ENCODE measurements around the gene UGT2A1. TPM values are rescaled to one million over a fixed set of nuclear protein-coding genes. Genes with fewer than 3 reads are reported as not detected.

UGT2A1 gene
- total and polyA plus RNA-seq, 8 donors: 0.07 to 0.13 TPM; not detected in 6

GRCh38 chr4:69639542-69639941, 13.5 kb downstream of the UGT2A1 start, which contains the start of gene UGT2A2:
Gene UGT2A2, minus strand, starts transcription at chr4:69639642. Its CDS starts 2 bp downstream, at chr4:69639640.
- Histone ChIP-seq H3K27me3 (no peaks in the 10 kb centered on the region), H3K36me3 (no peaks in the 10 kb centered on the region), H3K4me1 (no peaks in the 10 kb centered on the region), H3K27ac (no peak within 1 kb of the TSS), H3K9me3 (no peaks in the 10 kb centered on the region), H3K4me3 (no peak within 1 kb of the TSS)
- TF ChIP-seq CTCF (IDR thresholded peaks at IDR 0.05): no peak
- ATAC-seq (no peak), DNase-seq (no peak)
- intact Hi-C loops (cut with DNase I): no loop called here

GRCh38 chr4:69617083-69617694, 35.9 kb downstream of the UGT2A1 start:
- H3K27ac ChIP-seq: no peak overlapping the region
- no peaks in the 10 kb centered on the region for H3K27me3 ChIP-seq
- ATAC-seq: peak; percentile 57
- TF ChIP-seq CTCF (IDR thresholded peaks at IDR 0.05): peak in 1 of 2 donors; percentile 27
- no peak overlapping the region for H3K4me3 ChIP-seq
- DNase-seq: peak in 2 of 4 donors; percentile 26 to 44
- H3K36me3 ChIP-seq: no peaks in the 10 kb centered on the region
- no peaks in the 10 kb centered on the region for H3K4me1 ChIP-seq
- H3K9me3 ChIP-seq: peaks cover 0 to 2% of the 10 kb centered on the region in 2 donors
- intact Hi-C loops (cut with DNase I): no loop called here

- Histone ChIP-seq H3K27ac (no peak overlapping the region), H3K9me3 (no peaks in the 10 kb centered on the region), H3K36me3 (no peaks in the 10 kb centered on the region), H3K27me3 (no peaks in the 10 kb centered on the region), H3K4me1 (no peaks in the 10 kb centered on the region), H3K4me3 (no peak overlapping the region)
- ATAC-seq: no peak
- intact Hi-C loops (cut with DNase I): no loop called here
- TF ChIP-seq CTCF (IDR thresholded peaks at IDR 0.05): no peak
- no peak for DNase-seq
Observed at GRCh38 chr4:69610484-69610883, 42.6 kb downstream of the UGT2A1 start.

- Histone ChIP-seq H3K36me3 (no peaks in the 10 kb centered on the region), H3K9me3 (no peaks in the 10 kb centered on the region), H3K4me3 (no peak overlapping the region), H3K27ac (no peak overlapping the region), H3K27me3 (no peaks in the 10 kb centered on the region), H3K4me1 (no peaks in the 10 kb centered on the region)
- DNase-seq (no peak), ATAC-seq (no peak)
- intact Hi-C loops (cut with DNase I): no loop called here
- TF ChIP-seq CTCF (IDR thresholded peaks at IDR 0.05): no peak
Observed at GRCh38 chr4:69601065-69601464, 52.0 kb downstream of the UGT2A1 start.

- ATAC-seq: no peak
- Histone ChIP-seq H3K36me3 (no peaks in the 10 kb centered on the region), H3K27ac (no peak overlapping the region), H3K4me1 (no peaks in the 10 kb centered on the region), H3K27me3 (no peaks in the 10 kb centered on the region), H3K9me3 (no peaks in the 10 kb centered on the region), H3K4me3 (no peak overlapping the region)
- TF ChIP-seq CTCF (IDR thresholded peaks at IDR 0.05): no peak
- intact Hi-C loops (cut with DNase I): no loop called here
- no peak for DNase-seq
Observed at GRCh38 chr4:69600013-69600412, 53.0 kb downstream of the UGT2A1 start.

Data from left lung (tissue), 10 donors.